ENCODE measurements around the gene RBM3.

Gene RBM3

DNA sequence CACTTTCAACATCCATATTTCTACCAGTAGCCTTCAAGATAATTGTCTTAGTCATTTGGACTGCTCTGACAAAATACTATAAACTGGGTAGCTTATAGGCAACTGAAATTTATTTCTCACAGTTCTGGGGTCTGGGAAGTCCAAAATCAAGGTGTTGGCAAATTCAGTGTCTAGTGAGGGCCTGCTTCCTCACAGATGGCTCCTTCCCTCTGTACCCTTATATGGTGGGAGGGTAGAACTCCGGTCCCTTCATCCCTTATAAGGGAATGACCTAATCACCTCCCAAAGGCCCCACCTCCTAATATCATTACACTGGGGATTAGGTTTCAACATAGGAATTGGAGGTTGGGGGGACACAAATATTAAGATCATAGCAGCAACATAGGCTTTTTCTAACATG, 42.1 kb upstream of the RBM3 start:
- no peak overlapping the region for H3K23ac ChIP-seq (ENCODE audit: low read length)
- H2AK5ac ChIP-seq (ENCODE audit: low read length), result no peak overlapping the region
- H3K4me3 ChIP-seq (ENCODE audit: low read depth, low read length), result no peak overlapping the region
- no peak overlapping the region for H3K4ac ChIP-seq (ENCODE audit: low read depth, low read length)
- no peak overlapping the region for H3K27ac ChIP-seq (ENCODE audit: low read depth, low read length)
- H2AFZ ChIP-seq (ENCODE audit: insufficient read depth, low read length, poor library complexity), result no peak overlapping the region
- no peak for DNase-seq
- H2BK120ac ChIP-seq (ENCODE audit: insufficient read depth, low read length, poor library complexity), result no peak overlapping the region
- no peak overlapping the region for H3K9ac ChIP-seq (ENCODE audit: low read length)
- no peak overlapping the region for H3K14ac ChIP-seq (ENCODE audit: low read length)
- H4K91ac ChIP-seq (ENCODE audit: low read depth, low read length), result no peak overlapping the region
- no peak overlapping the region for H2BK5ac ChIP-seq (ENCODE audit: low read depth, low read length, poor library complexity)
- no peaks in the 10 kb centered on the region for H3K4me1 ChIP-seq (ENCODE audit: control insufficient read depth in 1 of 2, insufficient read depth in 2 of 2, low read length in 2 of 2)
- H3K27me3 ChIP-seq (ENCODE audit: insufficient read depth, low read length), result no peaks in the 10 kb centered on the region
- H3K4me2 ChIP-seq (ENCODE audit: low read length), result no peak overlapping the region
- H2BK12ac ChIP-seq (ENCODE audit: low read length), result no peak overlapping the region
- WGBS (ENCODE audit: extremely low coverage, insufficient coverage, insufficient read length), result no CpG with 5 or more reads among the region's 1 CpG
- H3K36me3 ChIP-seq (ENCODE audit: control insufficient read depth in 1 of 2, insufficient read depth in 2 of 2, low read length in 2 of 2), result peaks cover 17% of the 10 kb centered on the region in 2 experiments
- no peak overlapping the region for H3K18ac ChIP-seq (ENCODE audit: low read length)
- no peaks in the 10 kb centered on the region for H3K79me1 ChIP-seq (ENCODE audit: low read length)
- no peaks in the 10 kb centered on the region for H3K9me3 ChIP-seq (ENCODE audit: insufficient read depth, low read depth, low read length)
- H3K79me2 ChIP-seq (ENCODE audit: control insufficient read depth, insufficient read depth, low read length, poor library complexity), result no peaks in the 10 kb centered on the region
- H4K8ac ChIP-seq (ENCODE audit: low read depth, low read length), result no peak overlapping the region
- no peak overlapping the region for H4K12ac ChIP-seq (ENCODE audit: low read depth, low read length)

DNA sequence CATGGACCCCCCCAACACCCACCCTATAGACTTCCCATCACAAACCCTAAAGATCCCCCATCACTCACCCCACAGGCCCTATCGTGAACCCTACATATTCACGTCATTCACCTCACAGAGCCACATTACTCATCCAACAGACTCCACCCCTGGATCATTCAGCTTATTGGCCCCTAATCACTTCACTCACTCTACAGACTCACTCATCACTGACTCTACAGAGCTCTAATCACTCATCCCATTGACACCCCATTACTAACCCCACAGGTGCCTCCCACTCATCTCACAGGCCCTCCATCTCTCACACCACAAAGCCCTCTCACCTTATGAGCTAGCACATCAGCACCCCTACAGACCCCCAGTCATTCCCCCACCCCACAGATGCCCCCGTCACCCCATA, 41.1 kb upstream of the RBM3 start:
- peaks cover 8 to 10% of the 10 kb centered on the region in 2 experiments for H3K36me3 ChIP-seq (ENCODE audit: control insufficient read depth in 1 of 2, insufficient read depth in 2 of 2, low read length in 2 of 2)
- no peak overlapping the region for H2AFZ ChIP-seq (ENCODE audit: insufficient read depth, low read length, poor library complexity)
- H3K4ac ChIP-seq (ENCODE audit: low read depth, low read length), result no peak overlapping the region
- H2AK5ac ChIP-seq (ENCODE audit: low read length), result no peak overlapping the region
- no peak overlapping the region for H4K91ac ChIP-seq (ENCODE audit: low read depth, low read length)
- no peak overlapping the region for H2BK5ac ChIP-seq (ENCODE audit: low read depth, low read length, poor library complexity)
- no peaks in the 10 kb centered on the region for H3K79me2 ChIP-seq (ENCODE audit: control insufficient read depth, insufficient read depth, low read length, poor library complexity)
- H3K23ac ChIP-seq (ENCODE audit: low read length), result no peak overlapping the region
- no peak overlapping the region for H4K12ac ChIP-seq (ENCODE audit: low read depth, low read length)
- H3K4me1 ChIP-seq (ENCODE audit: control insufficient read depth in 1 of 2, insufficient read depth in 2 of 2, low read length in 2 of 2), result no peaks in the 10 kb centered on the region
- H3K9ac ChIP-seq (ENCODE audit: low read length), result no peak overlapping the region
- H2BK120ac ChIP-seq (ENCODE audit: insufficient read depth, low read length, poor library complexity), result no peak overlapping the region
- no peak overlapping the region for H3K4me2 ChIP-seq (ENCODE audit: low read length)
- no peak overlapping the region for H3K14ac ChIP-seq (ENCODE audit: low read length)
- H3K27me3 ChIP-seq (ENCODE audit: insufficient read depth, low read length), result no peaks in the 10 kb centered on the region
- no peak overlapping the region for H3K4me3 ChIP-seq (ENCODE audit: low read depth, low read length)
- DNase-seq, result no peak
- no peak overlapping the region for H3K18ac ChIP-seq (ENCODE audit: low read length)
- no peak overlapping the region for H4K8ac ChIP-seq (ENCODE audit: low read depth, low read length)
- no peaks in the 10 kb centered on the region for H3K9me3 ChIP-seq (ENCODE audit: insufficient read depth, low read depth, low read length)
- no CpG with 5 or more reads among the region's 3 CpGs for WGBS (ENCODE audit: extremely low coverage, insufficient coverage, insufficient read length)
- no peaks in the 10 kb centered on the region for H3K79me1 ChIP-seq (ENCODE audit: low read length)
- H3K27ac ChIP-seq (ENCODE audit: low read depth, low read length), result no peak overlapping the region
- H2BK12ac ChIP-seq (ENCODE audit: low read length), result no peak overlapping the region

GRCh38 chrX:48538641-48539344, 35.5 kb upstream of the RBM3 start:
- Histone ChIP-seq H3K27me3 (ENCODE audit: insufficient read depth, low read length) (no peaks in the 10 kb centered on the region), H3K79me2 (ENCODE audit: control insufficient read depth, insufficient read depth, low read length, poor library complexity) (no peaks in the 10 kb centered on the region), H2AFZ (ENCODE audit: insufficient read depth, low read length, poor library complexity) (no peak overlapping the region), H3K4me2 (ENCODE audit: low read length) (peak overlapping the region; percentile 16), H3K79me1 (ENCODE audit: low read length) (peaks cover 4% of the 10 kb centered on the region), H2BK120ac (ENCODE audit: insufficient read depth, low read length, poor library complexity) (peak overlapping the region; percentile 62), H3K18ac (ENCODE audit: low read length) (no peak overlapping the region), H3K4ac (ENCODE audit: low read depth, low read length) (no peak overlapping the region), H2BK12ac (ENCODE audit: low read length) (no peak overlapping the region), H3K4me1 (ENCODE audit: control insufficient read depth in 1 of 2, insufficient read depth in 2 of 2, low read length in 2 of 2) (peaks cover 3 to 5% of the 10 kb centered on the region in 2 experiments), H4K91ac (ENCODE audit: low read depth, low read length) (peak overlapping the region; percentile 84), H4K8ac (ENCODE audit: low read depth, low read length) (peak overlapping the region; percentile 90), H2BK5ac (ENCODE audit: low read depth, low read length, poor library complexity) (peak overlapping the region; percentile 46), H3K9ac (ENCODE audit: low read length) (no peak overlapping the region), H4K12ac (ENCODE audit: low read depth, low read length) (no peak overlapping the region), H2AK5ac (ENCODE audit: low read length) (no peak overlapping the region), H3K23ac (ENCODE audit: low read length) (no peak overlapping the region), H3K36me3 (ENCODE audit: control insufficient read depth in 1 of 2, insufficient read depth in 2 of 2, low read length in 2 of 2) (peaks cover 2 to 8% of the 10 kb centered on the region in 2 experiments), H3K9me3 (ENCODE audit: insufficient read depth, low read depth, low read length) (no peaks in the 10 kb centered on the region), H3K14ac (ENCODE audit: low read length) (no peak overlapping the region), H3K4me3 (ENCODE audit: low read depth, low read length) (no peak overlapping the region), H3K27ac (ENCODE audit: low read depth, low read length) (peak overlapping the region; percentile 47)
- DNase-seq, result no peak
- no CpG with 5 or more reads among the region's 23 CpGs for WGBS (ENCODE audit: extremely low coverage, insufficient coverage, insufficient read length)

- WGBS (ENCODE audit: extremely low coverage, insufficient coverage, insufficient read length), result no CpG with 5 or more reads among the region's 59 CpGs
- Histone ChIP-seq H3K9me3 (ENCODE audit: insufficient read depth, low read depth, low read length) (no peaks in the 10 kb centered on the region), H3K23ac (ENCODE audit: low read length) (no peak within 1 kb of the TSS), H2BK120ac (ENCODE audit: insufficient read depth, low read length, poor library complexity) (peak within 1 kb of the TSS; percentile 62), H2BK12ac (ENCODE audit: low read length) (no peak within 1 kb of the TSS), H2AK5ac (ENCODE audit: low read length) (no peak within 1 kb of the TSS), H2AFZ (ENCODE audit: insufficient read depth, low read length, poor library complexity) (no peak within 1 kb of the TSS), H3K27me3 (ENCODE audit: insufficient read depth, low read length) (no peaks in the 10 kb centered on the region), H3K18ac (ENCODE audit: low read length) (peak within 1 kb of the TSS; percentile 78), H3K79me1 (ENCODE audit: low read length) (peaks cover 4% of the 10 kb centered on the region), H3K36me3 (ENCODE audit: control insufficient read depth in 1 of 2, insufficient read depth in 2 of 2, low read length in 2 of 2) (peaks cover 2 to 8% of the 10 kb centered on the region in 2 experiments), H3K4me3 (ENCODE audit: low read depth, low read length) (peak within 1 kb of the TSS; percentile 79), H3K79me2 (ENCODE audit: control insufficient read depth, insufficient read depth, low read length, poor library complexity) (no peaks in the 10 kb centered on the region), H3K14ac (ENCODE audit: low read length) (peak within 1 kb of the TSS; percentile 66), H3K9ac (ENCODE audit: low read length) (no peak within 1 kb of the TSS), H2BK5ac (ENCODE audit: low read depth, low read length, poor library complexity) (peak within 1 kb of the TSS; percentile 46), H3K4ac (ENCODE audit: low read depth, low read length) (no peak within 1 kb of the TSS), H3K4me2 (ENCODE audit: low read length) (peak within 1 kb of the TSS; percentile 65), H4K91ac (ENCODE audit: low read depth, low read length) (peak within 1 kb of the TSS; percentile 84), H3K4me1 (ENCODE audit: control insufficient read depth in 1 of 2, insufficient read depth in 2 of 2, low read length in 2 of 2) (peaks cover 3 to 5% of the 10 kb centered on the region in 2 experiments), H3K27ac (ENCODE audit: low read depth, low read length) (peak within 1 kb of the TSS; percentile 47), H4K12ac (ENCODE audit: low read depth, low read length) (peak within 1 kb of the TSS; percentile 49), H4K8ac (ENCODE audit: low read depth, low read length) (peak within 1 kb of the TSS; percentile 90)
- peak; percentile 95 to 97 for DNase-seq
These were observed 34.8 kb upstream of the RBM3 start, which contains the start of gene TBC1D25 for GRCh38 chrX:48539345-48540027. Gene TBC1D25 (plus strand): TSS chrX:48539714. CDS start chrX:48539798, 84 bp downstream.

Measured in trophoblast cell (in vitro differentiated cells and primary cell).